Esophagus squamous epithelium (tissue), 5 donors: ENCODE data around the gene GREM2. TPM values are rescaled to one million over a fixed set of nuclear protein-coding genes. Genes with fewer than 3 reads are reported as not detected.
A peak's percentile ranks its signal among the peaks of the same experiment; 100 is the strongest.

Experiments used
- DNase-seq: peaks from one replicate; lab custom pipeline; 2025; lab: John Stamatoyannopoulos, UW
- H3K27ac ChIP-seq, 4 donors: fragments of 200-600 bp; sonication (generic); one replicate each; pipeline ENCODE4 v1.5.1; 2016 to 2019; ENCODE audit warnings: mild to moderate bottlenecking in 1 of 4
- H3K27me3 ChIP-seq, 4 donors: fragments of 200-600 bp; sonication (generic); 1 replicate in 3 of 4; 2 replicates in 1 of 4; pipeline versions ENCODE4 v1.5.1 to v1.6.0; 2017 to 2021; ENCODE audit warnings: antibody characterized with exemption in 1 of 4
- H3K36me3 ChIP-seq, 3 donors: fragments of 200-600 bp; sonication (generic); one replicate each; pipeline ENCODE4 v1.5.1; 2016 to 2019
- H3K4me1 ChIP-seq, 3 donors: fragments of 200-600 bp; sonication (generic); one replicate each; pipeline ENCODE4 v1.5.1; 2017 to 2019
- H3K4me3 ChIP-seq, 4 donors: fragments of 200-600 bp; sonication (generic); 1 replicate in 3 of 4; 2 replicates in 1 of 4; pipeline ENCODE4 v1.5.1; 2016 to 2019; ENCODE audit warnings: mild to moderate bottlenecking in 2 of 4, moderate library complexity in 1 of 4
- H3K9me3 ChIP-seq, 3 donors: fragments of 200-600 bp; sonication (generic); one replicate each; pipeline ENCODE4 v1.5.1; 2016 to 2019
- POLR2A ChIP-seq, 4 donors: fragments of 450-650 bp; IDR thresholded peaks; one replicate each; pipeline ENCODE4 v1.6.1; 2017; ENCODE audit warnings: antibody characterized with exemption in 4 of 4, mild to moderate bottlenecking in 4 of 4, moderate library complexity in 3 of 4
- WGBS, 2 donors: methylation state at CpG; one replicate each; pipeline ENCODE4 v1.1.5; 2018; 5-methylcytosine and 5-hydroxymethylcytosine counted together
- intact Hi-C: fragments of 100-400 bp; cut with DNase I; formaldehyde crosslinking; loops from one replicate; pipeline ENCODE4 v1.15.0; 2022
- total RNA-seq, 4 donors: library from RNA; depleted of rRNA; stranded (reverse); fragments of >200 nt; gene quantifications; one replicate each; pipeline ENCODE4 v1.1.0, GENCODE V29; 2016
- TF ChIP-seq, protein P1 (sequence below), 6 experiments: fragments of 450-650 bp in 4 of 6; fragments of 200-600 bp in 2 of 6; sonication (generic) in 2 of 6; IDR thresholded peaks; one replicate each; pipeline ENCODE4 v1.5.1; 2016 to 2019; ENCODE audit warnings: antibody characterized with exemption in 6 of 6, mild to moderate bottlenecking in 4 of 6, moderate library complexity in 4 of 6
- donor health status: DM: yes; HTN: yes; CAD: no.

GREM2 gene
- total RNA-seq, 4 donors from 2014 or later, result 0.45 to 8.8 (median 0.74) TPM

DNA sequence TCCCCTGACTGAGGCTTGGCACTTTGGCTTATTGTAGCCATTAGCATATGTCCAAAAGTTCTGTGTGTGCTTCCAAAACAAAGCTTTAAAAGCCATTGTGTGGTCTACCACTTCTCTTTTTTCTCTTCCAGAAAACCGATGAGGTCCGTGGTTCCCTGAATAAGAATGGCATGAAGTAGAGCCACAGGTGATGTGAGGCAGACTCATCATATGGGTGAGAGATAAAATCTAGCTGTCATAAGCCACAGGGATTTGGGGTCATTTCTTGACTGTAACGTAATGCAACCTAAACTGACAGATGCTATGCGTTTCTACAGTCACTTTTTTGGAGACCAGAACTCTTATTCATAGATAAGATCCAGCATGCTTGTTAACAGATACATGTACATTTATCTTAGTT, 7.0 kb upstream of the GREM2 start:
- no peak for DNase-seq
- H3K9me3 ChIP-seq, result peaks cover 0 to 12% (median 0%) of the 10 kb centered on the region in 3 donors
- 71 to 75% methylated on average over 4 of the region's 4 CpGs for WGBS, 2 donors
- TF ChIP-seq POLR2A (IDR thresholded peaks at IDR 0.05), result no peak
- TF ChIP-seq, protein P1, sequence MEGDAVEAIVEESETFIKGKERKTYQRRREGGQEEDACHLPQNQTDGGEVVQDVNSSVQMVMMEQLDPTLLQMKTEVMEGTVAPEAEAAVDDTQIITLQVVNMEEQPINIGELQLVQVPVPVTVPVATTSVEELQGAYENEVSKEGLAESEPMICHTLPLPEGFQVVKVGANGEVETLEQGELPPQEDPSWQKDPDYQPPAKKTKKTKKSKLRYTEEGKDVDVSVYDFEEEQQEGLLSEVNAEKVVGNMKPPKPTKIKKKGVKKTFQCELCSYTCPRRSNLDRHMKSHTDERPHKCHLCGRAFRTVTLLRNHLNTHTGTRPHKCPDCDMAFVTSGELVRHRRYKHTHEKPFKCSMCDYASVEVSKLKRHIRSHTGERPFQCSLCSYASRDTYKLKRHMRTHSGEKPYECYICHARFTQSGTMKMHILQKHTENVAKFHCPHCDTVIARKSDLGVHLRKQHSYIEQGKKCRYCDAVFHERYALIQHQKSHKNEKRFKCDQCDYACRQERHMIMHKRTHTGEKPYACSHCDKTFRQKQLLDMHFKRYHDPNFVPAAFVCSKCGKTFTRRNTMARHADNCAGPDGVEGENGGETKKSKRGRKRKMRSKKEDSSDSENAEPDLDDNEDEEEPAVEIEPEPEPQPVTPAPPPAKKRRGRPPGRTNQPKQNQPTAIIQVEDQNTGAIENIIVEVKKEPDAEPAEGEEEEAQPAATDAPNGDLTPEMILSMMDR (IDR thresholded peaks at IDR 0.05), result no peak
- no peaks in the 10 kb centered on the region for H3K36me3 ChIP-seq
- intact Hi-C loops, result no loop called here
- H3K27me3 ChIP-seq, result no peaks in the 10 kb centered on the region
- H3K27ac ChIP-seq, result no peak overlapping the region
- H3K4me1 ChIP-seq, result no peaks in the 10 kb centered on the region
- no peak overlapping the region for H3K4me3 ChIP-seq

DNA sequence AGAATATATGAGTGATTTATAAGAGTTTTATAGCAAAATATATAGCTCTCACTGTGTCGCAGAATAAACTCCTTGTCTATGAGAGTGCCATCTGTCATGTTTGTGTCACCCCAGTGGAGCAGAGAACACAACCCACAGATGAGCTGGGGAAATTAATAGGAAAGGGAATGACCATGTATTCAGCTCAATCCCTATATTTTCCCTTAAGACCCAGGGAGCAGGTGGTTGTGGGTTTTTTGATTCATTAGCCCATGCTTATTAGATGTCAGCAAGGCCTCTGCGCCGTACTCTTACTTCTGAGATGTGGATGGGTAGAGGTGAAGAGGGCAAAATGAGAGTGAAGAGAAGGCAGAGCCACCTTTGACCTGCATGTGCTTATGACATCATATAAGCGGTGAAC, 4.1 kb upstream of the GREM2 start:
- Histone ChIP-seq H3K4me3 (no peak overlapping the region), H3K4me1 (peaks cover 0 to 12% (median 0%) of the 10 kb centered on the region in 3 donors), H3K27me3 (no peaks in the 10 kb centered on the region), H3K36me3 (no peaks in the 10 kb centered on the region), H3K9me3 (peaks cover 0 to 4% (median 0%) of the 10 kb centered on the region in 3 donors), H3K27ac (no peak overlapping the region)
- 91 to 95% methylated on average over 4 of the region's 4 CpGs for WGBS, 2 donors
- DNase-seq, result no peak
- TF ChIP-seq, protein P1 (IDR thresholded peaks at IDR 0.05), result no peak
- TF ChIP-seq POLR2A (IDR thresholded peaks at IDR 0.05), result no peak
- intact Hi-C loops, result no loop called here

DNA sequence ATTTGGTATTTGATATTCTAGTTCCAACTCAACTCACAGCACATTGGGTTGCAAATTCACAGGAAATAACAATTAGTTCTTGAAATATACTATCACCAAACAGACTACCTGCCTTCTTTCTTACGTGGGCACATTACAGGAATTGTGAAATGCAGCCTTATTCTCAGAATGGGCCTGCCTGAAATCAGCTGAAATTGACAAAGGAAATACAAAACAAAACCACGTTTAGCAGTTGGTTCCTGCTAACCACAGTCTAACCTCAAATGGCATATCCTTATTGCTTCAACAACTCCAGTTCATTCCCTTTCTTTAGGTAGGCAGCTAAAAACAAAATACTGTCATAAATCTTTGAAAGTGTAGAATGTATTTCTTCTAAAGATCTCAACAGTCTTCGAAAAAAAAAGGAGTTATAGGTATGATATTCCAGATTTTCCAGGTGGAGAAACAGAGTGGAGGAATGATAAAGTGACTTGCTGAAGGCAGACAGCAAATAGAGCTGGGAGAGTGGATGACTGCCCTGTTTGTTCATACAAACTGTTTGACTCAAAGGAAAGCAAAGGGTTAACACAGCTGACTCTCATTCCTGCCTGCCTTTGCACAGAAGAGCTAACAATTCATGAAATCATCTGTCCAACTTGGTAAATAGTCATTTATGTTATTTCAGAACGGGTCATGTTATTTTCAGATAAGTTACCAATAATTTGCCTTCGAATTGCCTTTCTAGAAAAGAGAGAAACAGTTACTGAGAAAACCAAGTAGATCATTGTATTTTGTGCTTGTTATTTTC, 1.6 kb upstream of the GREM2 start:
- peaks cover 0 to 9% (median 0%) of the 10 kb centered on the region in 4 donors for H3K27me3 ChIP-seq
- H3K4me3 ChIP-seq, result no peak overlapping the region
- no peaks in the 10 kb centered on the region for H3K36me3 ChIP-seq
- WGBS, 2 donors, result 35 to 39% methylated on average over 5 of the region's 5 CpGs
- H3K4me1 ChIP-seq, result peaks cover 0 to 12% (median 0%) of the 10 kb centered on the region in 3 donors
- no peak for TF ChIP-seq POLR2A (IDR thresholded peaks at IDR 0.05)
- TF ChIP-seq, protein P1 (IDR thresholded peaks at IDR 0.05), result no peak
- no peak overlapping the region for H3K27ac ChIP-seq
- DNase-seq, result no peak
- intact Hi-C loops, result no loop called here
- H3K9me3 ChIP-seq, result no peaks in the 10 kb centered on the region

DNA sequence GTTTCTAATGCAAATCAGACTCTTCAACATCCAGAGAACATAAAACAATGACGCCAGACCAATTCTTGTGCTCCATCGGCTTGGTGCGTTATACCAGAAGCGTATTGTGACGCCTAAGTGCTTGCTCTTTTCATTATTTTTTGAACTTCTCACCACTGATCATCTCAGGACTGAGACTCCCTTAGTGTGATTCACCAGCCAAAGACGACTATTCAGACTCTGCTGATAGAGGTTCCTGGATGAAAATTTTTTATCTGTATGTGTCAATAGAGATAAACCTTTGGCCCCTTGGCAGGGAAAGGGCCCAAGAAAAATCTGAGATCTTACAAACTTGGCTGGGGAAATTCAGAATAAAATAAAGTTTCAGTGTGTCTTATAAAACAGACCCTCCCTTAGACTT, 856 bp upstream of the GREM2 start:
- no peak for TF ChIP-seq POLR2A (IDR thresholded peaks at IDR 0.05)
- TF ChIP-seq, protein P1 (IDR thresholded peaks at IDR 0.05), result no peak
- H3K27ac ChIP-seq, result peak overlapping the region in 1 of 4 donors; percentile 70
- H3K4me3 ChIP-seq, result no peak overlapping the region
- peaks cover 0 to 12% (median 0%) of the 10 kb centered on the region in 3 donors for H3K4me1 ChIP-seq
- no peaks in the 10 kb centered on the region for H3K9me3 ChIP-seq
- intact Hi-C loops, result no loop called here
- 81% methylated on average over 6 of the region's 6 CpGs for WGBS, 2 donors
- no peak for DNase-seq
- H3K36me3 ChIP-seq, result no peaks in the 10 kb centered on the region
- H3K27me3 ChIP-seq, result peaks cover 0 to 9% (median 0%) of the 10 kb centered on the region in 4 donors

DNA sequence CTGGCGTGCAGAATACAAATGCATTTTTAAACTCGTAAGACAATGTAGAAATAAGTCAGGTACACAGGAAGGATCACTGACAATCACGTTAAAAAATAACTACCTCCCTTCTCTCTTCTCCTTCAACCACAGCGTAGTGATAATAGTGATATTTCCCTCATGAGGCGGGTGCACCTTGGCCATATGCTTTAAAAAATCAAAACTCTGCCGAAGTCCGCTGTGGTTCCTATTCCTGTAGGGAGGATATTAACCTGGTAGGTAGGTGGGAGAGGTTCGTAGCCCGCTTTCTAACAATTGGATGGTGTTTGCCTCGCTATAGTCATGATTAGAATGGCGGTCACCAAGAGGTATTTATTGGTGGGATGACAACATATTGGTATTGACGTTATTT, 732 bp downstream of the GREM2 start:
- Histone ChIP-seq H3K27ac (peak overlapping the region; percentile 59 to 74 (median 68)), H3K9me3 (no peaks in the 10 kb centered on the region), H3K27me3 (peaks cover 0 to 9% (median 0%) of the 10 kb centered on the region in 4 donors), H3K4me3 (peak overlapping the region; percentile 40 to 70 (median 52)), H3K4me1 (peaks cover 0 to 12% (median 0%) of the 10 kb centered on the region in 3 donors), H3K36me3 (no peaks in the 10 kb centered on the region)
- intact Hi-C loops, result no loop called here
- TF ChIP-seq POLR2A (IDR thresholded peaks at IDR 0.05), result no peak
- TF ChIP-seq, protein P1 (IDR thresholded peaks at IDR 0.05), result no peak
- no peak for DNase-seq
- WGBS, 2 donors, result 24 to 32% methylated on average over 12 of the region's 12 CpGs
